Neuronal stem cell (in vitro differentiated cells): ENCODE results near the gene AKAP11.

Source experiments
- DNase-seq: peaks from one replicate; pipeline ENCODE4 v3.0.0-alpha.2; 2013; ENCODE audit warnings: low spot score
- H2AFZ ChIP-seq: one replicate; pipeline ENCODE4 v1.6.1; 2013; ENCODE audit warnings: mild to moderate bottlenecking, low read length, inconsistent platforms
- H2AK5ac ChIP-seq: 2 replicates; pipeline ENCODE4 v1.6.1; 2013; ENCODE audit warnings: low read depth, mild to moderate bottlenecking, inconsistent platforms, low read length, moderate library complexity, mixed read lengths
- H2BK120ac ChIP-seq: 2 replicates; pipeline ENCODE4 v1.6.1; 2013; ENCODE audit warnings: low read depth, mild to moderate bottlenecking, inconsistent platforms, low read length, moderate library complexity, mixed read lengths
- H2BK12ac ChIP-seq: one replicate; pipeline ENCODE4 v1.6.1; 2013; ENCODE audit warnings: low read length, inconsistent platforms
- H2BK15ac ChIP-seq: 2 replicates; pipeline ENCODE4 v1.6.1; 2013; ENCODE audit warnings: mild to moderate bottlenecking, low read length, inconsistent platforms, mixed read lengths
- H2BK5ac ChIP-seq: one replicate; pipeline ENCODE4 v1.6.1; 2013; ENCODE audit warnings: inconsistent platforms, mild to moderate bottlenecking, low read length, moderate library complexity
- H3K14ac ChIP-seq: one replicate; pipeline ENCODE4 v1.6.1; 2013; ENCODE audit warnings: low read length, inconsistent platforms
- H3K18ac ChIP-seq: 2 replicates; pipeline ENCODE4 v1.6.1; 2013; ENCODE audit warnings: low read length, inconsistent platforms
- H3K23ac ChIP-seq: 2 replicates; pipeline ENCODE4 v1.6.1; 2013; ENCODE audit warnings: low read depth, mild to moderate bottlenecking, mixed read lengths, low read length, inconsistent platforms; ENCODE audit not compliant: poor library complexity
- H3K27ac ChIP-seq: replicated peaks from 3 replicates; pipeline ENCODE4 v1.5.1; 2013; ENCODE audit warnings: low read length, inconsistent platforms
- H3K27me3 ChIP-seq, 3 experiments: 2 replicates each; pipeline ENCODE4 v1.6.1; 2013; ENCODE audit warnings: low read length in 3 of 3, mild to moderate bottlenecking in 2 of 3, inconsistent platforms in 1 of 3, low read depth in 1 of 3, mixed read lengths in 1 of 3, moderate library complexity in 1 of 3; ENCODE audit not compliant: control insufficient read depth in 3 of 3, insufficient read depth in 3 of 3
- H3K36me3 ChIP-seq, 2 donors: replicated peaks in 1 of 2; 2 replicates each; pipeline ENCODE4 v1.6.1; 2013; ENCODE audit warnings: low read length in 2 of 2; ENCODE audit not compliant: control insufficient read depth in 2 of 2, insufficient read depth in 2 of 2
- H3K4ac ChIP-seq: 2 replicates; pipeline ENCODE4 v1.6.1; 2013; ENCODE audit warnings: inconsistent platforms, mild to moderate bottlenecking, low read length, moderate library complexity
- H3K4me1 ChIP-seq, 2 donors: 1 replicate in 1 of 2; 2 replicates in 1 of 2; pipeline ENCODE4 v1.6.1; 2013; ENCODE audit warnings: low read length in 2 of 2, low read depth in 1 of 2; ENCODE audit not compliant: control insufficient read depth in 2 of 2, insufficient read depth in 1 of 2
- H3K4me2 ChIP-seq: one replicate; pipeline ENCODE4 v1.6.1; 2013; ENCODE audit warnings: mild to moderate bottlenecking, low read length, inconsistent platforms; ENCODE audit not compliant: insufficient read depth, poor library complexity, severe bottlenecking
- H3K4me3 ChIP-seq, 2 donors: 2 replicates each; pipeline ENCODE4 v1.5.1; 2013; ENCODE audit warnings: low read length in 2 of 2, mild to moderate bottlenecking in 2 of 2, inconsistent platforms in 1 of 2, moderate library complexity in 1 of 2
- H3K79me1 ChIP-seq: one replicate; pipeline ENCODE4 v1.6.1; 2013; ENCODE audit warnings: low read depth, mild to moderate bottlenecking, inconsistent platforms, low read length, moderate library complexity
- H3K9ac ChIP-seq: one replicate; pipeline ENCODE4 v1.6.1; 2013; ENCODE audit warnings: mild to moderate bottlenecking, low read depth, low read length, inconsistent platforms; ENCODE audit not compliant: poor library complexity
- H3K9me3 ChIP-seq, 2 donors: replicated peaks in 1 of 2; 2 replicates each; pipeline versions ENCODE3 to v1.6.1; 2013; ENCODE audit warnings: low read length in 2 of 2, mild to moderate bottlenecking in 2 of 2, inconsistent platforms in 1 of 2, low read depth in 1 of 2, mixed read lengths in 1 of 2, moderate library complexity in 1 of 2; ENCODE audit not compliant: control insufficient read depth in 2 of 2, insufficient read depth in 1 of 2
- H4K8ac ChIP-seq: one replicate; pipeline ENCODE4 v1.6.1; 2013; ENCODE audit warnings: low read depth, mild to moderate bottlenecking, inconsistent platforms, low read length, moderate library complexity
- H4K91ac ChIP-seq: one replicate; pipeline ENCODE4 v1.6.1; 2013; ENCODE audit warnings: low read length, low read depth, mild to moderate bottlenecking, inconsistent platforms; ENCODE audit not compliant: poor library complexity
- WGBS, 2 donors: extraction: QIAGEN DNeasy Blood & Tissue Kit; methylation state at CpG; one replicate each; pipeline ENCODE4 v1.1.7; 2013; ENCODE audit warnings: missing lambda C conversion rate in 2 of 2, mixed read lengths in 1 of 2; ENCODE audit not compliant: insufficient read length in 2 of 2, insufficient replicate concordance in 1 of 2; ENCODE audit errors: extremely low coverage in 2 of 2; 5-methylcytosine and 5-hydroxymethylcytosine counted together

Gene AKAP11

DNA sequence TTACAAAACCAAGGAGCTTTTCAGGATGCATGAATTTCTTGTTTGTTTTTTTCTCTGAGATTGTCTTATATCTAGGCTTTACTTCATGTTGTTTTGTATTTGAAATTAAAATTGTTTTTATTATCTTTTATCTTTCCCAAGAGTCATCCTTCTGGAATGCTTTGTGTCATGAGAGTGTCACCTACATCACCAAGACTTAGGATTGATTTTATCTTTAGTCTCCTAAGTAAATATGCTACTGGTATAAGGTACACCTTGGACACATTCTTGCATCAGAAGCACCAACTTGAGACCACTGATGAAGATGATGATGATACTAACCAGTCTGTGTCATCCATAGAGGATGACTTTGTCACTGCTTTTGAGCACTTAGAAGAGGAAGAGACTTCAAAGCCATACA, 26.4 kb downstream of the AKAP11 start:
- Histone ChIP-seq H4K91ac (no peak overlapping the region), H4K8ac (no peak overlapping the region), H3K23ac (no peak overlapping the region), H3K4me2 (no peak overlapping the region), H3K4me1 (no peaks in the 10 kb centered on the region), H3K79me1 (no peaks in the 10 kb centered on the region), H3K4me3 (no peak overlapping the region), H2AK5ac (no peak overlapping the region), H2BK15ac (no peak overlapping the region), H2BK5ac (no peak overlapping the region), H3K36me3 (peaks cover 24 to 98% of the 10 kb centered on the region in 2 donors), H3K18ac (no peak overlapping the region), H3K27ac (no peak overlapping the region), H2BK120ac (no peak overlapping the region), H3K4ac (no peak overlapping the region), H3K9me3 (no peaks in the 10 kb centered on the region), H2BK12ac (no peak overlapping the region), H3K27me3 (no peaks in the 10 kb centered on the region), H3K9ac (no peak overlapping the region), H3K14ac (no peak overlapping the region), H2AFZ (no peak overlapping the region)
- no peak for DNase-seq

DNA sequence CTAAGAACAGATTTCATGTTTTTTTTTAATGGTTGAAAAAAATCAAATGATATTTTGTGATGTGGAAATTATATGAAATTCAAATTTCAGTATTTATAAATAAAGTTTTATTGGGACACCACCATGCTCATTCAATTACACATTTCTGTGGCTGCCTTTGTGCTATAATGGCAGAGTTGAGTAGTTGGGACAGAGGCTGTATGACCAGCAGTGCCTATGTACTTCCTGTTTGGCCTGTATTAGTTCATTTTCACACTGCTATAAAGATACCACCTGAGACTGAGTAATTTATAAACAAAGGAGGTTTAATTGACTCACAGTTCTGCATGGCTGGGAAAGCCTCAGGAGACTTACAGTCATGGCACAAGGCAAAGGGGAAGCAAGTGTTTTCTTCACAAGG, 33.6 kb downstream of the AKAP11 start:
- Histone ChIP-seq H3K27ac (no peak overlapping the region), H4K91ac (no peak overlapping the region), H3K4me2 (no peak overlapping the region), H2AK5ac (no peak overlapping the region), H4K8ac (no peak overlapping the region), H3K9me3 (no peaks in the 10 kb centered on the region), H3K14ac (no peak overlapping the region), H3K23ac (no peak overlapping the region), H3K4ac (no peak overlapping the region), H2BK15ac (no peak overlapping the region), H3K4me3 (no peak overlapping the region), H2BK120ac (no peak overlapping the region), H2BK12ac (no peak overlapping the region), H3K36me3 (peaks cover 17 to 99% of the 10 kb centered on the region in 2 donors), H3K27me3 (no peaks in the 10 kb centered on the region), H2BK5ac (no peak overlapping the region), H3K4me1 (no peaks in the 10 kb centered on the region), H2AFZ (no peak overlapping the region), H3K79me1 (no peaks in the 10 kb centered on the region), H3K9ac (no peak overlapping the region), H3K18ac (no peak overlapping the region)
- DNase-seq: no peak

DNA sequence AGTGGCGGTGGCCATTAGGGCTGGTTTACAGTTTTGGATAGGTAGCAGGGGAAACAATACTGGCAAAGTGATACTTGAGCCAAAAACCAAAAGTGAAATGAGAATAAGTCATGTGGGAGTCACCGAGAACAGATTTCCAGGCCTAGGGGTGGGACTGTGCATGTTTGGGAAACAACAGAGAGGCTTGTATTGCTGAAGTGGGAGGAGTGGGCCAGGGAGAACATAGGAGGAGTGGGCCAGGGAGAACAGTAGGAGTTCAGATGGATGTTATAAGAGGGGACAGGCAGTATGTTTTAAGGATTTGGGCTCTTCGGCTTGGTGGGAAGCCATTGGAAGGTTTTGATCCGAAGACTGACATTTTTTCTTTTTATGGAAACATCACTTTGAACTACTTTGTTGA, 35.5 kb downstream of the AKAP11 start:
- H3K23ac ChIP-seq: no peak overlapping the region
- no peak overlapping the region for H2BK120ac ChIP-seq
- no peak overlapping the region for H3K18ac ChIP-seq
- no peak overlapping the region for H2BK12ac ChIP-seq
- no peak overlapping the region for H2BK5ac ChIP-seq
- H3K4me1 ChIP-seq: no peaks in the 10 kb centered on the region
- no peak overlapping the region for H4K8ac ChIP-seq
- no peak overlapping the region for H2BK15ac ChIP-seq
- WGBS, 2 donors: no CpG with 5 or more reads among the region's 4 CpGs
- no peak overlapping the region for H3K27ac ChIP-seq
- H3K4ac ChIP-seq: no peak overlapping the region
- H4K91ac ChIP-seq: no peak overlapping the region
- no peak overlapping the region for H3K14ac ChIP-seq
- H3K9ac ChIP-seq: no peak overlapping the region
- no peaks in the 10 kb centered on the region for H3K27me3 ChIP-seq
- H2AFZ ChIP-seq: no peak overlapping the region
- peaks cover 9 to 84% of the 10 kb centered on the region in 2 donors for H3K36me3 ChIP-seq
- H3K79me1 ChIP-seq: no peaks in the 10 kb centered on the region
- H2AK5ac ChIP-seq: no peak overlapping the region
- no peak overlapping the region for H3K4me3 ChIP-seq
- no peaks in the 10 kb centered on the region for H3K9me3 ChIP-seq
- no peak overlapping the region for H3K4me2 ChIP-seq
- no peak for DNase-seq

DNA sequence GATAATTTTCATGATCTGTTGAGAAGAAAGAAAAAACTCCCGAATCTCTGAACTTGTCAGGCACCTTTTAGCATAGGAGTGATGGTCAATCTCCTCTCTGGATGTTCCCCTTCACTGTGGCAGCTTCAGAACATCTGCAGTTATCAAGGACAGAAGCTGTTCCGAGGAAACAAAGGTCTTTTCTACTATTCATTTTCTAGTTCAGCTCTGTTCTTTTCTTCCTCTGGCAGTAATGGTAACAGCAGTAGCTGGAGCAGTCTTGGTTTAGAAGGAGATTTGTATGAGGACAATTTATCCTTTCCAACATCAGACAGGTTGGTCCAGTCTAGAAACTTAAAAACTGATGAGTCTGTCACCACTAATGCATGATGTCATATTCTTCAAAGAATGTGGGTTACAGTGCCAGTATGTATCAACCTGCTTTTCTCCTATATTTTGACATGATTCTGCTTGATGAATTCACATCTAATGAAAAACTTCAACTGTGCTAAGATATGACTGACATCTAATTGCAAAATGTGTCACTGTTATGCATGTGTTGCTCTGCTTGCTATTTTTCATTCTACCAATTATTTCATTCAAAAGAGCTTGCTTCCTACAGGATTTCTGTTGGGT, 41.0 kb downstream of the AKAP11 start:
- no CpG with 5 or more reads among the region's 2 CpGs for WGBS, 2 donors
- H2BK12ac ChIP-seq: no peak overlapping the region
- no peak overlapping the region for H3K9ac ChIP-seq
- no peaks in the 10 kb centered on the region for H3K4me1 ChIP-seq
- no peak overlapping the region for H3K14ac ChIP-seq
- no peak overlapping the region for H3K18ac ChIP-seq
- H3K4ac ChIP-seq: no peak overlapping the region
- H2AFZ ChIP-seq: no peak overlapping the region
- no peak overlapping the region for H3K4me2 ChIP-seq
- no peak overlapping the region for H3K27ac ChIP-seq
- no peak overlapping the region for H2BK5ac ChIP-seq
- no peaks in the 10 kb centered on the region for H3K79me1 ChIP-seq
- H3K23ac ChIP-seq: no peak overlapping the region
- DNase-seq: no peak
- peaks cover 2 to 79% of the 10 kb centered on the region in 2 donors for H3K36me3 ChIP-seq
- H4K8ac ChIP-seq: no peak overlapping the region
- no peak overlapping the region for H2BK15ac ChIP-seq
- no peaks in the 10 kb centered on the region for H3K9me3 ChIP-seq
- H4K91ac ChIP-seq: no peak overlapping the region
- H3K27me3 ChIP-seq: no peaks in the 10 kb centered on the region
- H2BK120ac ChIP-seq: no peak overlapping the region
- H2AK5ac ChIP-seq: no peak overlapping the region
- H3K4me3 ChIP-seq: no peak overlapping the region
